Transverse colon (tissue), 4 donors: ENCODE data around the gene PNPLA5. TPM values are rescaled to one million over a fixed set of nuclear protein-coding genes. Genes with fewer than 3 reads are reported as not detected.

ENCODE experiments used
- DNase-seq: peaks from one replicate; pipeline ENCODE4 v3.0.0-alpha.2; 2019
- H3K27ac ChIP-seq, 4 donors: fragments of 200-600 bp; sonication (generic); 2 replicates each; pipeline ENCODE4 v1.5.1; 2016 to 2018; ENCODE audit warnings: inconsistent platforms in 4 of 4
- H3K27me3 ChIP-seq: fragments of 200-600 bp; sonication (generic); 2 replicates; pipeline ENCODE4 v1.5.1; 2017; ENCODE audit warnings: inconsistent platforms
- H3K36me3 ChIP-seq, 4 donors: fragments of 200-600 bp; sonication (generic); 2 replicates each; pipeline ENCODE4 v1.5.1; 2017 to 2019; ENCODE audit warnings: inconsistent platforms in 4 of 4
- H3K4me1 ChIP-seq, 4 donors: fragments of 200-600 bp; sonication (generic); 2 replicates each; pipeline ENCODE4 v1.5.1; 2017 to 2020; ENCODE audit warnings: inconsistent platforms in 4 of 4
- H3K4me3 ChIP-seq, 4 donors: fragments of 200-600 bp; sonication (generic); 1 replicate in 1 of 4; 2 replicates in 3 of 4; pipeline versions ENCODE4 v1.5.1 to v1.6.1; 2017 to 2019; ENCODE audit warnings: inconsistent platforms in 4 of 4
- H3K9me3 ChIP-seq, 2 donors: fragments of 200-600 bp; sonication (generic); 2 replicates each; pipeline ENCODE4 v1.5.1; 2017 to 2019; ENCODE audit warnings: inconsistent platforms in 2 of 2
- CTCF ChIP-seq, 5 experiments: fragments of 200-600 bp in 3 of 5; fragments of 450-650 bp in 2 of 5; sonication (generic) in 3 of 5; IDR thresholded peaks; 1 replicate in 2 of 5; 2 replicates in 3 of 5; pipeline ENCODE4 v1.5.1; 2016 to 2017; ENCODE audit warnings: antibody characterized with exemption in 5 of 5, inconsistent platforms in 3 of 5, mild to moderate bottlenecking in 2 of 5, moderate library complexity in 1 of 5
- EP300 ChIP-seq: sonication (generic); formaldehyde crosslinking; IDR thresholded peaks from one replicate; pipeline ENCODE4 v1.6.1; 2017; ENCODE audit warnings: antibody characterized with exemption, low read depth
- POLR2A ChIP-seq: fragments of 450-650 bp; IDR thresholded peaks from one replicate; pipeline ENCODE4 v1.6.1; 2016; ENCODE audit warnings: antibody characterized with exemption, mild to moderate bottlenecking, moderate library complexity
- POLR2AphosphoS5 ChIP-seq, 3 donors: sonication (generic); formaldehyde crosslinking; IDR thresholded peaks; one replicate each; pipeline ENCODE4 v1.6.1; 2016; ENCODE audit warnings: antibody characterized with exemption in 3 of 3
- WGBS, 2 donors: methylation state at CpG; one replicate each; pipeline ENCODE4 v1.1.5; 2018; ENCODE audit warnings: low coverage in 1 of 2; 5-methylcytosine and 5-hydroxymethylcytosine counted together
- in situ Hi-C, 4 donors: fragments of 200-750 bp; cut with MboI; loops; one replicate each; pipeline versions ENCODE4 v1.15.0 to v1.15.1; 2017; ENCODE audit warnings: low sequenced_read_pairs in 3 of 4, low pct_ligation_motif_present in 1 of 4, low pct_unique_long_range_greater_than_20kb in 1 of 4
- intact Hi-C: fragments of 100-400 bp; cut with DNase I; formaldehyde crosslinking; loops from one replicate; pipeline ENCODE4 v1.15.1; 2023; ENCODE audit warnings: low total_unique reads
- total RNA-seq, 4 donors: library from RNA; depleted of rRNA; stranded (reverse); fragments of >200 nt; gene quantifications; one replicate each; pipeline ENCODE4 v1.1.0, GENCODE V29; 2016

PNPLA5 gene
- total RNA-seq, 4 donors from 2014 or later, result not detected

GRCh38 chr22:43860831-43861230 lies 31.0 kb downstream of the PNPLA5 start:
- no peak for DNase-seq
- WGBS, 2 donors, result 80 to 82% methylated on average over 1 to 12 of the region's 12 CpGs
- H3K36me3 ChIP-seq, result no peaks in the 10 kb centered on the region
- no peak overlapping the region for H3K27ac ChIP-seq
- peaks cover 0 to 5% (median 2%) of the 10 kb centered on the region in 4 donors for H3K4me1 ChIP-seq
- no peak for TF ChIP-seq EP300
- no peak for TF ChIP-seq CTCF (IDR thresholded peaks at IDR 0.05)
- TF ChIP-seq POLR2AphosphoS5 (IDR thresholded peaks at IDR 0.05), result no peak
- no peak for TF ChIP-seq POLR2A
- H3K9me3 ChIP-seq, result no peaks in the 10 kb centered on the region
- H3K27me3 ChIP-seq, result peaks cover 56% of the 10 kb centered on the region
- in situ Hi-C loops, result no loop called here
- intact Hi-C loops, result no loop called here
- no peak overlapping the region for H3K4me3 ChIP-seq

- no peaks in the 10 kb centered on the region for H3K36me3 ChIP-seq
- WGBS, 2 donors, result 78 to 95% methylated on average over 4 to 11 of the region's 11 CpGs
- in situ Hi-C loops (no loop called here), intact Hi-C loops (no loop called here)
- no peak overlapping the region for H3K27ac ChIP-seq
- no peak for DNase-seq
- H3K4me3 ChIP-seq, result no peak overlapping the region
- peaks cover 55% of the 10 kb centered on the region for H3K27me3 ChIP-seq
- H3K9me3 ChIP-seq, result no peaks in the 10 kb centered on the region
- TF ChIP-seq POLR2AphosphoS5 (IDR thresholded peaks at IDR 0.05) (no peak), EP300 (no peak), CTCF (IDR thresholded peaks at IDR 0.05) (no peak), POLR2A (no peak)
- peaks cover 0 to 5% (median 2%) of the 10 kb centered on the region in 4 donors for H3K4me1 ChIP-seq
Measured at GRCh38 chr22:43860126-43860525, 31.7 kb downstream of the PNPLA5 start.

GRCh38 chr22:43859621-43860020 lies 32.2 kb downstream of the PNPLA5 start:
- H3K9me3 ChIP-seq, result no peaks in the 10 kb centered on the region
- H3K27ac ChIP-seq, result no peak overlapping the region
- H3K4me3 ChIP-seq, result no peak overlapping the region
- intact Hi-C loops, result no loop called here
- H3K36me3 ChIP-seq, result no peaks in the 10 kb centered on the region
- TF ChIP-seq POLR2A (no peak), EP300 (no peak), POLR2AphosphoS5 (IDR thresholded peaks at IDR 0.05) (no peak), CTCF (IDR thresholded peaks at IDR 0.05) (no peak)
- whole genome bisulfite sequencing, 2 donors, result 61 to 86% methylated on average over 6 to 14 of the region's 14 CpGs
- in situ Hi-C loops, result no loop called here
- no peak for DNase-seq
- H3K4me1 ChIP-seq, result peaks cover 0 to 5% (median 2%) of the 10 kb centered on the region in 4 donors
- peaks cover 50% of the 10 kb centered on the region for H3K27me3 ChIP-seq

GRCh38 chr22:43859176-43859575 lies 32.6 kb downstream of the PNPLA5 start:
- no peak for TF ChIP-seq POLR2A
- TF ChIP-seq EP300, result no peak
- TF ChIP-seq POLR2AphosphoS5 (IDR thresholded peaks at IDR 0.05), result no peak
- 78% methylated on average over 7 of the region's 7 CpGs; no CpG with 5 or more reads in 1 of the 2 donors for WGBS, 2 donors
- peaks cover 45% of the 10 kb centered on the region for H3K27me3 ChIP-seq
- H3K4me1 ChIP-seq, result peaks cover 0 to 5% (median 2%) of the 10 kb centered on the region in 4 donors
- in situ Hi-C loops (no loop called here), intact Hi-C loops (no loop called here)
- no peaks in the 10 kb centered on the region for H3K36me3 ChIP-seq
- no peaks in the 10 kb centered on the region for H3K9me3 ChIP-seq
- no peak overlapping the region for H3K4me3 ChIP-seq
- DNase-seq, result no peak
- H3K27ac ChIP-seq, result no peak overlapping the region
